ENCODE measurements around the gene BCHE. TPM values are rescaled to one million over a fixed set of nuclear protein-coding genes. Genes with fewer than 3 reads are reported as not detected.

BCHE gene
- total and polyA plus RNA-seq, 2 donors (not counting 3 experiments of a cell fraction or from before 2014, with no cell fraction given): 0.27 to 0.66 TPM

DNA sequence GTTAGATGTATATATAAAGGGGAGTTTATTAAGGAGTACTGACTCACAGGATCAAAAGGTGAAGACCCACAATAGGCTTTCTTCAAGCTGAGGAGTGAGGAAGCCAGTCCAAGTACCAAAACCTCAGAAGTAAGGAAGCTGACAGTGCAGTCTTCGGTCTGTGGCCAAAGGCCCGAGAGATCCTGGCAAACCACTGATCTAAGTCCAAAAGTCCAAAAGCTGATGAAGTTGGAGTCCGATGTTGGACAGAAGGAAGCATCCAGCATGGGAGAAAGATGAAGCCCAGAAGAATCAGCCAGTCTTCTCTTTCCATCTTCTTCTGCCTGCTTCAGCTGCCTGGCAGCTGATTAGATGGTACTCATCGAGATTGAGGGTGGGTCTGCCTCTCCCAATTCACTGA lies 107.5 kb downstream of the BCHE start:
- no peak overlapping the region for H3K4me2 ChIP-seq (ENCODE audit: insufficient read depth, low read length)
- H3K4me3 ChIP-seq (replicated peaks in 1 of 3; ENCODE audit: insufficient read depth in 1 of 3, low read depth in 1 of 3, low read length in 3 of 3): no peak overlapping the region
- dilution Hi-C loops (cut with MboI; ENCODE audit: extremely low pct_ligation_motif_present, low sequenced_read_pairs): no loop called here
- H4K20me1 ChIP-seq (replicated peaks; ENCODE audit: control insufficient read depth, extremely low read depth, insufficient read depth, low read length): no peaks in the 10 kb centered on the region
- ChIA-PET POLR2A (no interaction called here), CTCF (no interaction called here)
- H3K4me1 ChIP-seq (ENCODE audit: control insufficient read depth, extremely low read depth, insufficient read depth, low read length): no peaks in the 10 kb centered on the region
- intact Hi-C loops (cut with micrococcal nuclease): no loop called here
- no peak overlapping the region for H3K9ac ChIP-seq (replicated peaks; ENCODE audit: extremely low read depth, insufficient read depth, low read length)
- no peak overlapping the region for H3K27ac ChIP-seq (ENCODE audit: insufficient read depth, low read depth, low read length)
- H3K27me3 ChIP-seq (ENCODE audit: control insufficient read depth in 2 of 2, insufficient read depth in 2 of 2, low read length in 2 of 2): no peaks in the 10 kb centered on the region
- no peak overlapping the region for H2AFZ ChIP-seq (ENCODE audit: low read depth, low read length)
- H3K9me3 ChIP-seq (replicated peaks; ENCODE audit: control insufficient read depth, insufficient read depth, low read length): no peaks in the 10 kb centered on the region
- H3K9me1 ChIP-seq (replicated peaks; ENCODE audit: control insufficient read depth, extremely low read depth, insufficient read depth, low read length): no peaks in the 10 kb centered on the region
- no peaks in the 10 kb centered on the region for H3K79me2 ChIP-seq (ENCODE audit: control insufficient read depth, insufficient read depth, low read length)
- no peak for FAIRE-seq
- TF ChIP-seq JUN (IDR thresholded peaks at IDR 0.05; ENCODE audit: borderline replicate concordance, insufficient read depth, insufficient read length, low read depth): no peak
- no peak for TF ChIP-seq FOS (IDR thresholded peaks at IDR 0.05; ENCODE audit: borderline replicate concordance, insufficient read depth, low read length)
- no peak for TF ChIP-seq POLR2A (IDR thresholded peaks at IDR 0.05; ENCODE audit: low read depth, low read length)
- no peak for TF ChIP-seq EZH2 (IDR thresholded peaks at IDR 0.05; ENCODE audit: borderline replicate concordance, low read depth, low read length, severe bottlenecking)
- DNase-seq (ENCODE audit: low read depth, low spot score): no peak
- H3K36me3 ChIP-seq (ENCODE audit: control insufficient read depth in 2 of 2, extremely low read depth in 1 of 2, insufficient read depth in 2 of 2, low read length in 2 of 2): no peaks in the 10 kb centered on the region
- no TSS peak for BruUV-seq (replicated peaks)

DNA sequence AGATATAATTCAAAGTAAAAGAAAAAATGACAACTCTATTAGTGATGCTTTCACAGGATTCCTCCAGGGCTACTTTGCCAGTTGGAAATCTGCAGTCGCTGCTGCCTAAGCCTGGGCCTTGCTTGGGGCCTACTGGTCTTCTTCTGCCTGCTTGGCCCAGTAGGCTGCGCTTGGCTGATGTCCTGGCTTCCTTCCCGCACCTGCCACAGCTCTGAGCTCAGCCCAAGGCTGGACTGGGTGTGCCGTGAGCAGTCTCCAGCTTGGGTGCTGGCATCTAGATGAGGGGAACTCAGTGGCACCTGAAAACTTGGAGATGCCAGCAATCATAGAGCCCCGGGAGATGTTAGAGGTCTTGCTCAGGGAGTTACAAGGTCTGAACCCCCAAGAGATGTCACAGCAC lies 108.3 kb downstream of the BCHE start:
- POLR2A ChIA-PET: no interaction called here
- dilution Hi-C loops (cut with MboI; ENCODE audit: extremely low pct_ligation_motif_present, low sequenced_read_pairs) (no loop called here), intact Hi-C loops (cut with micrococcal nuclease) (no loop called here)
- H3K79me2 ChIP-seq (ENCODE audit: control insufficient read depth, insufficient read depth, low read length): no peaks in the 10 kb centered on the region
- no peak overlapping the region for H2AFZ ChIP-seq (ENCODE audit: low read depth, low read length)
- H3K27ac ChIP-seq (ENCODE audit: insufficient read depth, low read depth, low read length): no peak overlapping the region
- no peaks in the 10 kb centered on the region for H3K27me3 ChIP-seq (ENCODE audit: control insufficient read depth in 2 of 2, insufficient read depth in 2 of 2, low read length in 2 of 2)
- TF ChIP-seq MYC (IDR thresholded peaks at IDR 0.05; ENCODE audit: low read depth, low read length) (no peak), POLR2AphosphoS5 (IDR thresholded peaks at IDR 0.05; ENCODE audit: insufficient read depth, low read depth, low read length) (no peak), EZH2 (IDR thresholded peaks at IDR 0.05; ENCODE audit: borderline replicate concordance, low read depth, low read length, severe bottlenecking) (no peak), FOS (IDR thresholded peaks at IDR 0.05; ENCODE audit: borderline replicate concordance, insufficient read depth, low read length) (no peak), GATA2 (IDR thresholded peaks at IDR 0.05; ENCODE audit: insufficient read depth, insufficient read length, low read depth, low read length) (no peak), POLR2A (IDR thresholded peaks at IDR 0.05; ENCODE audit: low read depth, low read length) (no peak), JUN (IDR thresholded peaks at IDR 0.05; ENCODE audit: borderline replicate concordance, insufficient read depth, insufficient read length, low read depth) (no peak)
- TF ChIP-seq, protein P1, sequence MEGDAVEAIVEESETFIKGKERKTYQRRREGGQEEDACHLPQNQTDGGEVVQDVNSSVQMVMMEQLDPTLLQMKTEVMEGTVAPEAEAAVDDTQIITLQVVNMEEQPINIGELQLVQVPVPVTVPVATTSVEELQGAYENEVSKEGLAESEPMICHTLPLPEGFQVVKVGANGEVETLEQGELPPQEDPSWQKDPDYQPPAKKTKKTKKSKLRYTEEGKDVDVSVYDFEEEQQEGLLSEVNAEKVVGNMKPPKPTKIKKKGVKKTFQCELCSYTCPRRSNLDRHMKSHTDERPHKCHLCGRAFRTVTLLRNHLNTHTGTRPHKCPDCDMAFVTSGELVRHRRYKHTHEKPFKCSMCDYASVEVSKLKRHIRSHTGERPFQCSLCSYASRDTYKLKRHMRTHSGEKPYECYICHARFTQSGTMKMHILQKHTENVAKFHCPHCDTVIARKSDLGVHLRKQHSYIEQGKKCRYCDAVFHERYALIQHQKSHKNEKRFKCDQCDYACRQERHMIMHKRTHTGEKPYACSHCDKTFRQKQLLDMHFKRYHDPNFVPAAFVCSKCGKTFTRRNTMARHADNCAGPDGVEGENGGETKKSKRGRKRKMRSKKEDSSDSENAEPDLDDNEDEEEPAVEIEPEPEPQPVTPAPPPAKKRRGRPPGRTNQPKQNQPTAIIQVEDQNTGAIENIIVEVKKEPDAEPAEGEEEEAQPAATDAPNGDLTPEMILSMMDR (IDR thresholded peaks at IDR 0.05; ENCODE audit: extremely low read depth in 1 of 2, insufficient read depth in 1 of 2, low read depth in 1 of 2, low read length in 2 of 2): no peak
- TF ChIP-seq, protein P2, sequence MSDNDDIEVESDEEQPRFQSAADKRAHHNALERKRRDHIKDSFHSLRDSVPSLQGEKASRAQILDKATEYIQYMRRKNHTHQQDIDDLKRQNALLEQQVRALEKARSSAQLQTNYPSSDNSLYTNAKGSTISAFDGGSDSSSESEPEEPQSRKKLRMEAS (IDR thresholded peaks at IDR 0.05; ENCODE audit: insufficient read depth, insufficient read length): no peak
- no peaks in the 10 kb centered on the region for H3K36me3 ChIP-seq (ENCODE audit: control insufficient read depth in 2 of 2, extremely low read depth in 1 of 2, insufficient read depth in 2 of 2, low read length in 2 of 2)
- no peaks in the 10 kb centered on the region for H3K4me1 ChIP-seq (ENCODE audit: control insufficient read depth, extremely low read depth, insufficient read depth, low read length)
- DNase-seq (ENCODE audit: low read depth, low spot score): no peak
- H3K9me1 ChIP-seq (replicated peaks; ENCODE audit: control insufficient read depth, extremely low read depth, insufficient read depth, low read length): no peaks in the 10 kb centered on the region
- FAIRE-seq: no peak
- H3K4me3 ChIP-seq (replicated peaks in 1 of 3; ENCODE audit: insufficient read depth in 1 of 3, low read depth in 1 of 3, low read length in 3 of 3): no peak overlapping the region
- no peaks in the 10 kb centered on the region for H4K20me1 ChIP-seq (replicated peaks; ENCODE audit: control insufficient read depth, extremely low read depth, insufficient read depth, low read length)
- no TSS peak for BruUV-seq (replicated peaks)
- no peaks in the 10 kb centered on the region for H3K9me3 ChIP-seq (replicated peaks; ENCODE audit: control insufficient read depth, insufficient read depth, low read length)
- no peak overlapping the region for H3K9ac ChIP-seq (replicated peaks; ENCODE audit: extremely low read depth, insufficient read depth, low read length)
- no peak overlapping the region for H3K4me2 ChIP-seq (ENCODE audit: insufficient read depth, low read length)
- CTCF ChIA-PET: no interaction called here
